HG03378 (cell line): ENCODE results near the gene OTOGL.

Experiments
- ATAC-seq: cut with Tn5 transposase; IDR thresholded peaks from one replicate; pipeline ENCODE4 v1.9.1; 2021; ENCODE audit warnings: mild to moderate bottlenecking, moderate library complexity; ENCODE audit not compliant: unreplicated experiment

The OTOGL gene, protein sequence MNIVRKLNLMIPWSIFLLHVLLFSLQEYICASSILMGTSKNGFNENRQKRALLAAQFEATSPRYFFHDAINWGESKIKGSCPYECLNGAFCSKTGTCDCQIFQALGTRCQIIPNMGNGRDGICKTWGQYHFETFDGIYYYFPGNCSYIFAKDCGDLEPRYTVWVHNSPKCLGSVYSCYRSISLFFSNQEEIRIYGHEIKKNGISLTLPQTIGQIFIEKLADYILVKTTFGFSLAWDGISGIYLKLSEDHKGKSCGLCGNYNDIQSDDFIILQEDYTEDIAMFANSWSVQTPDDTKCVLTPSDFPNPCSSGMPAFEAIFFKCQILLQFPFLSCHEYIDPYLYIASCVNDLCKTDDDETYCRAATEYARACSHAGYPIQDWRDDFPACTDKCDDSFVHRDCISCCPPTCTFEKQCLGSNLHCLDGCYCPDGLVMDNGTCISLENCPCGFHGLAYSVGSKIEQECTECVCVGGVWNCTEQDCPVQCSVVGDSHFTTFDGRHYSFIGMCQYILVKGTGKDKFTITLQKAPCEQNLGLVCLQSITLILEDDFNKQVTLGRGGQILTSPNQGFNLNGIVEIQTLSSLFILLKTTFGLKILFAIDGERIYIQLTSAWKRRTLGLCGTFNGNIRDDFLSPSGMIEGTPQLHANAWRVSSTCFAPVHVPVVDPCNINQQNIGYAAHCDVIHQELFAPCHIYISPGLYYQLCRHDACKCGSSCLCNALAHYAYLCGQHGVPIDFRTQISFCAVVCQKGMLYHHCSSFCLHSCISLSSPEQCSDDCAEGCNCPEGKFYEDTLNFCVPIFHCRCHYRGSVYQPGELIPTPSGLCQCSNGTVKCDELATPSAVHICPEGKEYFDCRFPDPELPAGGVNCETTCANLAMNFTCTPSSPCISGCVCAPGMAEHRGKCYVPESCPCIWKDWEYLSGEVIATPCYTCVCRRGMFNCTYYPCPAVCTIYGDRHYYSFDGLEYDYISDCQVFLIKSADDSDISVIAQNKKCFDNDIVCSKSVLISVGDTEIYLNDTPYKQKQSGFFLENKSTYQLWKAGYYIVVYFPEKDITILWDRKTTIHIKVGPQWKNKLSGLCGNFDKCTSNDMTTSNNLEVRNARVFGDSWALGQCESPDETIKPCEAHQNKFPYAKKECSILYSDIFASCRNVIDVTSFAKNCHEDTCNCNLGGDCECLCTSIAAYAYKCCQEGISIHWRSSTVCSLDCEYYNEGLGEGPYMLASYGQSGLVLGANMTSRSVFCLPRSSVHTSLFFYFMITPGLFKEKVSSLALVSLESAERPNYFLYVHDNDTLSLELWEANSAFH (N-terminal part only)

GRCh38 chr12:80099259-80099658, at the start of gene OTOGL:
OTOGL (plus strand) TSS chr12:80099537; CDS start chr12:80209432, 109,895 bp downstream.
- no peak for ATAC-seq

- ATAC-seq = no peak
These were observed 49.1 kb upstream of the OTOGL start for GRCh38 chr12:80050236-80050635.

DNA sequence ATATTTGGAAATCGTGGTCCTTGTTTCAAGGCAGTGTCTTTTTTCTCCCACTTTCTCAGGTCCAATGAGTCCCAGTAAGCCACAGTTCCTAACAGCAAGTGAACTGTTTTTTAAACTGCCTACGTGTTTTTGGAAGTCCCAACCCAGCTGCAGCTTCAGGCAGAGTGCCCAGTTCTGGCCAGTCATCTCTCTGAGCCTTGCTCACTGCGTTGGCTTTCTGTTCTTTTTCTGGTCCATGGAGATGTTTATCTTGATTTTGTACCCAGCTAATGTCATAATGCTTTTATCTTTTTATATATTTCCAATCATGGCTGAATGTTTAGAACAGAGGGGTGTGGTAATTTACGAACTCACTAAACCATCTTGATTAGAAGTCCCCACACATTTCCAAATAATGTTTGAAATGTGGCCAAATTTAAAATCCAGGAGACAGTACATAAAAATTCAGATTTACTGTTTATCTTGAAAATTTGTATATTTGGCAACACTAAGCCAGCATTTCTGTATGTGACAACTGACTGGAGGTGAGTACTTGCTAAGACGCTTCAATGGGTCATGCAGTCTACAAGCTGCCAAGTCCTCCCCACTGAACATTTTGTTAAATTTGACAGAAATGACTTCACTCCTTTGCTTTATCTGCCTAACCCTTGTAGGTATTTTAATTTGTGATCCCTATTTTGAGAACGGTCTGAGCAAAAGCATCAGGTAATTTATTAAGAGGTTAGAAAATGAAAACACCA, 46.1 kb upstream of the OTOGL start:
- ATAC-seq = no peak

DNA sequence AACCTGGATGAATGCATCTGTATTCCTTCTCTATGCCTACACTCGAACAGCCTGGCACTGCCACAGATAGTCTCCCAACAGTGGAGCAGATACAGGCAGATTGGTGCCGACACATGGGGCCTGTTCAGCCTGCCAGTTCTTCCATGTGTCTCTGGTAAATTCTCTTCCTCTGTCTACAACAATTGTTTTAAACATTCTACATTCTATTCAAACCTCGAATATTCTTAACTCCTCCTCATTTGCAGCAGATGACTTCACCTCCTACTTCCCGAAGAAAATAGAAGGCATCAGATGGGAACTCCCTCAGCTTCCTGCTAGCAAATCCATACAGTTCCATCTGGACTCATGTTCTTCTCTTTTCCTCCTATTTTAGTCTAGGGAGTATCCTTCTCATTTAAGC, 43.1 kb upstream of the OTOGL start:
- ATAC-seq = no peak

GRCh38 chr12:80056845-80057244, 42.5 kb upstream of the OTOGL start:
- no peak for ATAC-seq

DNA sequence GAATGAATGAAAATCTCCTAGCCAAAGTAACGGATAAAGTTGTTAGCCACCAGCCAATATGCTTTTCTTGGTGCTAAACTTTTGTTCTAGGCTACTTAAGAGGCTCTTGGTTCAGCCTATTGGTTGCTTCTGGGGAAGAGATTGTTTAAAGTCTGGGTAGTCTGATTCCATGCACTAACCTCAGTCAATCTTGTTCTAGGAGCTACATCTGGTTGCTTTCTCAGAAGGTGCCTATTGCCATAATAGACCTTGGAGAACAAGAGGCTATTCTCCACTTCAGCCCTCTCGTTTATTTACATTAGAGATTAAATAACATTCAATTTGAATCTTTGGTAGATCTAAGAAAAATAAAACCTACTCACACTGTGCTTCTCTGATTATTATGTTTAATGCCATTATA, 40.8 kb upstream of the OTOGL start:
- no peak for ATAC-seq

- ATAC-seq = no peak
These were observed 40.2 kb upstream of the OTOGL start for GRCh38 chr12:80059102-80059501.

DNA sequence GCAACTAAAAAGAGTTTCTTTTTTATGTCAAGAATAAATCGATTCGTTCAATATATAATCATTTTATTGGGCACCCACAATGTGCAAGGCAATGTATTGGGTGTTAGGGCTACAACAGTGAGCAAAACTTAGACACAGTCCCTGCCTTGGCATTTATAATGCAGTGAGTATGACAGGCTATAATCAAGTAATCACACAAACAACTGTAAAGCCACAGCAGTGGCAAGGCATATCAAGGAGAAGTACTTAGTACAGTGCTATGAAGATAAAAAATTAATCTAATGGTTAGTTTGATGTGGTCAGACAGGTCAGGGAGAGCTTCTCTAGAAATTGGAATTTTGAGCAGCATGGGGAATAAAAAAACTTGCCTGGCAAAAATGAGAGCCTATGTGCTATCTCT, 39.5 kb upstream of the OTOGL start:
- no peak for ATAC-seq

DNA sequence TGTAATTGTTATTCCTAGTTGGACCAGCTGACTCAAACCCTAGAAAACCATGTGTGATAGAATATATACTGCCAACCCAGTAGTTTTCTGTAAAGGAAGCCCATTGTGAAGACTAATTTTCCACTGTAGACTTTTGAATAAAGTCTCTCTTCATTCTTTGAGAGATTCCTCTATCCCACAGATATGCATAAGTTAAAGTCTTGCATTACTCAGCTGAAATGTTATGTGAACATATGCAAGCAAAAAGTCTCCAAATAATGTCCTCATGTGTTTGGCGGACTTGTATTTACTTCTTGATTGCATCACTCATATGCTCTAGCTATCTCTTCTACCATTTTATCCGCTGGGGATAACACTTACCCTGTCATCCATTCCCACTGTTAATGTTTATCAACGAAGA, 35.1 kb upstream of the OTOGL start:
- no peak for ATAC-seq

GRCh38 chr12:80064951-80065350, 34.4 kb upstream of the OTOGL start:
- ATAC-seq = no peak

- no peak for ATAC-seq
These were observed 31.2 kb upstream of the OTOGL start for GRCh38 chr12:80068173-80068572.

DNA sequence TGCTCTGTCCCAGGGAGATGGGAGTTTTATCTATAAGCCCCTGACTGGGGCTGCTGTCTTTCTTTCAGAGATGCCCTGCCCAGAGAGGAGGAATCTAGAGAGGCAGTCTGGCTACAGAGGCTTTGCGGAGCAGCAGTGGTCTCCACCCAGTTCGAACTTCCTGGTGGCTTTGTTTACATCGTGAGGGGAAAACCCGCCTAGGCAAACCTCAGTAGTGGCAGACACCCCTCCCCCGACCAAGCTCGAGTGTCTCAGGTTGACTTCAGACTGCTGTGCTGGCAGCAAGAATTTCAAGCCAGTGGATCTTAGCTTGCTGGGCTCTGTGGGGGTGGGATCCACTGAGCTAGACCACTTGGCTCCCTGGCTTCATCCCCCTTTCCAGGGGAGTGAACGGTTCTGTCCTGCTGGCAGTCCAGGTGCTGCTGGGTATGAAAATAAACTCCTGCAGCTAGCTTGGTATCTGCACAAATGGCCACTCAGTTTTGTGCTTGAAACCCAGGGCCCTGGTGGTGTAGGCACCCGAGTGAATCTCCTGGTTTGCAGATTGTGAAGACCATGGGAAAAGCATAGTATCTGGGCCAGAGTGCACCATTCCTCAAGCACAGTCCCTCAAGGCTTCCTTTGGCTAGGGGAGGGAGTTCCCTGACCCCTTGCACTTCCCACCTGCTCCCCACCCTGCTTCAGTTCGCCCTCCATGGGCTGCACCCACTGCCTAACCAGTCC, 15.3 kb upstream of the OTOGL start:
- peak; percentile 76 for ATAC-seq

GRCh38 chr12:80086025-80086424, 13.3 kb upstream of the OTOGL start:
- ATAC-seq = no peak

DNA sequence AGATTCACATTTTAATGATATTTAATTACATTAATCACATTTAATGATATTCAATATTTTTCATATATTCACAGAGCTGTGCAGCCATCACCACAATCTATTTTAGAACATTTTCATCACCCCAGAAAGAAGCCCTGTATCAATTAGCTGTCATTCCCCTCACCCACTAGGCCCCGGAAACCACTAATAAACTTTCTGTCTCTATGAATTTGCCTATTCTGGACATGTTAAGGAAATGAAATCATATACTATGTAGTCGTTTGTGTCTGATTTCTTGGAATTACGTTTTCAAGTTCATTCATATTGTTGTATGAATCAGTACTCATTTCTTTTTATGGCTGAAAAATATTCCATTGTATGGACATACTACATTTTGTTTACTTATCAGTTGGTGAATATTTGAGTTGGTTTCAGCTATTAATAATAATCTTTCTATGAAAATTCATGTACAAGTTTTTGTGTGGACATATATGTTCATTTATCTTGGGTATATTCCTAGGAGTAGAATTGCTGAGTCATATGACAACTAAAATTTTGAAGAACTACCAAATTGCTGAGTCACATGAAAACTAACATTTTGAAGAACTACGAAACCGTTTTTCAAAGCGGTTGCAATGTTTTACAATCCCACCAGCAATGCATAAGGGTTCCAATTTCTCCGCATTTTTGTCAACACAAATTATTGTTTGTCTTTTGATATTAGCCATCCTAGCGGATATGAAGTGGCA, 11.7 kb upstream of the OTOGL start:
- ATAC-seq = peak; percentile 42

- no peak for ATAC-seq
These were observed 1.3 kb downstream of the OTOGL start for GRCh38 chr12:80100591-80100990.

GRCh38 chr12:80101126-80101525, 1.8 kb downstream of the OTOGL start:
- ATAC-seq = no peak

DNA sequence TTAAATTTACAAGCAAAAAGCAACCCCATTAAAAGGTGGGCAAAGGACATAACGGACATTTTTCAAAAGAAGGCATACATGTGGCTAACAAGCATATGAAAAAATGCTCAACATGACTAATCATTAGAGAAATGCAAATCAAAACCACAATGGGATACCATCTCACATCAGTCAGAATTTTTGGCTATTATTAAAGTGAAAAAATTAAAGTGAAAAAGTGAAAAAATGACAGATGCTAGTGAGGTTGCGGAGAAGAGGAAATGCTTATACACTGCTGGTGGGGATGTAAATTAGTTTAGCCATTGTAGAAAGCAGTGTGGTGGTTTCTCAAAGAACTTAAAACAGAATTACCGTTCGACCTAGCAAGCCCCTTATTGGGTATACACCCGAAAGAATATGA, 7.9 kb downstream of the OTOGL start:
- no peak for ATAC-seq

GRCh38 chr12:80116735-80117134, 17.4 kb downstream of the OTOGL start:
- ATAC-seq = no peak
